HG02623 (cell line): ENCODE results near the gene PLCG2.
"Not testable (repeated sequence)": the region's sequence is repeated elsewhere in the genome, so short reads cannot be mapped to it uniquely, and the experiment has no call there.

Source experiments
- ATAC-seq: cut with Tn5 transposase; IDR thresholded peaks from one replicate; pipeline ENCODE4 v1.9.1; 2021; ENCODE audit warnings: moderate library complexity; ENCODE audit not compliant: unreplicated experiment

The PLCG2 gene

DNA sequence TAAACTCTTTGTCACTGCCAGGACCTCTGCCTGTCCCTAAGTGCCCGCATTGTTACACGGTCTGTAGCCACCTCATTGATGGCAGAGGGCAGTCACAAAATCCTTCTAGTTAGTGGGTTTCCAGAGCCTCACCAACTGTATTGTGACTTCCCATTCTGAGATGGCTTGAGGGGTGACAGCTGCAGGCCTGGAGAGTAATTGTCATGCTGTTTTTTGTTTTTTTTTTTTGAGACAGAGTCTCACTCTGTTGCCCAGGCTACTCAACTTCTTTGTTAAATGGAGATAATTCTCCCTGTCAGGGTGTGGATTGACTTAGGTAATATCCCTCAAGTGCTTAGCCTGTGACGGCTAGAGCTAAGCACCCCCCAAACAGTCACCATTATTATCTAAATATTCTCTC, 154.3 kb downstream of the PLCG2 start:
- ATAC-seq, result no peak

DNA sequence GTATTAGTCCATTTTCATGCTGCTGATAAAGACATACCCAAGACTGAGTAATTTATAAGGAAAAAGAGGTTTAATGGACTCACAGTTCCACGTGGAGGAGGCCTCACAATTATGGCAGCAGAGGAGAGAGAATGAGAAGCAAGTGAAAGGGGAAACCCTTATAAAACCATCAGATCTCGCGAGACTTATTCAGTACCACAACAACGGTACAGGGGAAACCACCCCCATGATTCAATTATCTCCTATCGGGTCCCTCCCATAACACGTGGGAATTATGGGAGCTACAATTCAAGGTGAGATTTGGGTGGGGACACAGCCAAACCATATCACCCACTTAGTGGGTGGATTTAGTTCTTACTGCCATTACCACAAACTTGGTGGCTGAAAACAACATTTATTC, 155.6 kb downstream of the PLCG2 start:
- not testable (repeated sequence) for ATAC-seq

DNA sequence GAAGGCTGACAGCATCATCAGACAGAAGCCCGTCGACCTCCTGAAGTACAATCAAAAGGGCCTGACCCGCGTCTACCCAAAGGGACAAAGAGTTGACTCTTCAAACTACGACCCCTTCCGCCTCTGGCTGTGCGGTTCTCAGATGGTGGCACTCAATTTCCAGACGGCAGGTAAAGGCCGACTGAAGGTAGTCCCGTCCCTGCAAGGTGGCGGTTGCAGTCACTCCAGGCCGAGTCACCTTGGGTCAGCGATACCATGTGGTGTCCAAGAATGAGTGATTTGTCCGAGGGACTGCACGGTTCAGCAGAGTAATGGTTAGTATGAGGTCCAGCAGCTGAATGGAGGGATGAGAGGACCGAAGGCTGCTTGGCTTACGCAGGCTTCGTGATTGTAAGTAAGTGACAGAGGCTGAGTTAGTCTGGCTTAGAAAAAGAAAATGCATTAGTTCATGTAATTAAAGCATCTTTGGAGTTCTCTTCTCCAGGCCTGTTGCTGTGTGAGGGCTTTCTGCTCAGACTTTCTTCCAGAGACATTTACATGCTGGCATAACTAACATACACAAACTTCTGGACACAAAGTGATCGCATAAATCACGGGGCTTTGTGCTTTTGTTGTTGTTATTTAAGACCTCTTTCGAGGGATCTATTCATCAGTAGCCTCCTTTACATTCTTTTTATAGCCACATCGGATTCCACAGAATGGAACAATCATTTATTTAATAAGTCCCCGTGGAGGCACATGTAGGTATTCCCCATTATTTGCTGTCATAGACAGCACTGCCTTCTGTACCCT, 157.3 kb downstream of the PLCG2 start:
- ATAC-seq, result no peak

DNA sequence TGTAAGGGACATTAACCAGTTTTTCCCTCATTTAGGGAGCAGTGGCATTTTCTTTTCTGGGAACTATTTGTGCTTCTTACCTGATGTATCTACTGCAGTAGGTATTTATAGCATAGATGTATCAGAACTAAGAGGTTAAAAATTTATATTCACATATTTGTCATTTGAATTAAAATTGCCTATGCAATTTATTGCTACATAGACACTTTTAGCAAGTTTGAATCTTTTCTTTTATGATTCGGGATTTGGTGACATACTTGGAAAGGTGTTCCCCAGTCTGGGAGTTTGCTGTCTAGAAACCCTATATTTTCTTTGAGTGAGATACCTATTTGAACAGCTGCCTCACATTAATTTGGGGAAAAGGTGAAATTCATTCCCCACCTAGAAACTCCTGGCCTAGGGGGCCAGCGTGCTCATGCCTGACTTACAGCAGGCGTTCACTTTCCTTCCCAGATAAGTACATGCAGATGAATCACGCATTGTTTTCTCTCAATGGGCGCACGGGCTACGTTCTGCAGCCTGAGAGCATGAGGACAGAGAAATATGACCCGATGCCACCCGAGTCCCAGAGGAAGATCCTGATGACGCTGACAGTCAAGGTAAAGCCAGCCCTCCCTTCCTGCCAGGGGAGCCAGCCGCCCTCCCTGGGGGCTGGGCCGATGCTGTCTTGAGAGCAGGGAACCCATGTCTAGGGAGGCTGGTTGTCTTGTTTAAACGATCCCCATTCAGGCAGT, 158.4 kb downstream of the PLCG2 start:
- no peak for ATAC-seq

DNA sequence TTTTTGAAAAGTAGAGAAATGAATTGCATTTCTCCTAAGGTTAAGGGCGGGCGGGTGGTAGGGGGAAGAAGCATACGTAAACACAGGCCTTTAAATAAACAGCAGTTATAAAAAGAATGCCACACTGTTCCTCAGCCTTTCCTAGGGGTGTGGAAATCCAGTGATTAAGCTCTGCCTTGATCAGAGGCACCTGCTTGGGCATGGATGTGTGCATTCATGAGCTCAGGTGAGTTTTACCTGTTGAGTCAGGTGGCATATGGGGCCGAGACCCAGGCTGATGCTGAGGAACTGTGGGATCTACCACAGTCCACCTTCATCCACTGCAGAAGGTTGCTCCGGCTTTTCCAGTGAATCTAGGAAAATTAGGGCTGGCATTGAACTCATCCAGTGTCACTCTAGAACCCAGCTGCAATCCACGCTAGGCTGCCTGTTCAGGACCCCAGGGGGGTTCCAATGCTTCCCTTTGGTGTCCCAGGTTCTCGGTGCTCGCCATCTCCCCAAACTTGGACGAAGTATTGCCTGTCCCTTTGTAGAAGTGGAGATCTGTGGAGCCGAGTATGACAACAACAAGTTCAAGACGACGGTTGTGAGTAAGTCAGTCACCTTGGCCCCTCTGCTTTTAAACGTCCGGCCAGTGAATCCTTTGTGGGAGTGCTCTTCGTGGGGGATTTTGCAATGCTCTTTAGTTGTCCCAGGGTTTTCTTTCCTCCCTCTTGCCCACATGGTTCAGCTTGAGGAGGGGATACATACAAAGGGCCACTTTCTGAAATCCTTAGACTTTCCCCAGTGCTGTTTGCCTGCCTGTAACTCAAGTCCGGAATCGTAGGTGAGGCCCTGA, 159.5 kb downstream of the PLCG2 start:
- ATAC-seq, result no peak

DNA sequence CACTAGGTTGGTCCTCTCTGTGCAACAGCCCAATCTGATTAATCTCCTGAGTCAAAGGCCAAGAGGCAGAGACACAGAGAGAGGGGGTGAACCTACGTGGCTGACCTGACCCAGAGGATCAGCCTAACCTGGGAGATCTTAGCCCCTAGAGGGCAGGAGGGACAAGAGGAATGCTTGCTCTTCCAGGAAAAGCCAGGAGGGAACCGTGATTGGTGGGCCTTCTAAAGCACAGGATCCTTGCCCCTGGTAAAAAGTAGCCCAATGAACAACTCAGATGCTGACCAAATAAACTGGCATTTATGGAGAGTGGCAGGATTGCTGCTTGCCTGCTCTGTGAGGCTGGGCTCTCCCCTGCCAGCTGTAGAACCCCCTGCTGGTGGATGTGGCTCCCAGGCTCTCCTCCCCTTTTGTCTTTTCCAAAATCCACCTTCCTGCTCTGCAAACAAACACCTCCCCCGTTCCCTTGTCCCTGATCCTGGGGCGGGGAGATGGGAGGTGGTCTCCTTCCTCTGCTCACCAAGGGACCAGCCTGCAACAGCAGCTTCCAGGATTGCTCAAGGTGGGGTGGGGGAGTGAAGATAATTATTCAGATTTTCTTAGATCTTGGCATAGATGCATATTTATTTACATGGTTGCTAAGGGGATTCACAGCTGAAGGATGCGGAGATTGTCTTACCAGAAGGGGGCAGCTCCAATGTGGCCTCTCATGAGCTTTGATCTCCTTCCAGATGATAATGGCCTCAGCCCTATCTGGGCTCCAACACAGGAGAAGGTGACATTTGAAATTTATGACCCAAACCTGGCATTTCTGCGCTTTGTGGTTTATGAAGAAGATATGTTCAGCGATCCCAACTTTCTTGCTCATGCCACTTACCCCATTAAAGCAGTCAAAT, 160.3 kb downstream of the PLCG2 start:
- no peak for ATAC-seq

DNA sequence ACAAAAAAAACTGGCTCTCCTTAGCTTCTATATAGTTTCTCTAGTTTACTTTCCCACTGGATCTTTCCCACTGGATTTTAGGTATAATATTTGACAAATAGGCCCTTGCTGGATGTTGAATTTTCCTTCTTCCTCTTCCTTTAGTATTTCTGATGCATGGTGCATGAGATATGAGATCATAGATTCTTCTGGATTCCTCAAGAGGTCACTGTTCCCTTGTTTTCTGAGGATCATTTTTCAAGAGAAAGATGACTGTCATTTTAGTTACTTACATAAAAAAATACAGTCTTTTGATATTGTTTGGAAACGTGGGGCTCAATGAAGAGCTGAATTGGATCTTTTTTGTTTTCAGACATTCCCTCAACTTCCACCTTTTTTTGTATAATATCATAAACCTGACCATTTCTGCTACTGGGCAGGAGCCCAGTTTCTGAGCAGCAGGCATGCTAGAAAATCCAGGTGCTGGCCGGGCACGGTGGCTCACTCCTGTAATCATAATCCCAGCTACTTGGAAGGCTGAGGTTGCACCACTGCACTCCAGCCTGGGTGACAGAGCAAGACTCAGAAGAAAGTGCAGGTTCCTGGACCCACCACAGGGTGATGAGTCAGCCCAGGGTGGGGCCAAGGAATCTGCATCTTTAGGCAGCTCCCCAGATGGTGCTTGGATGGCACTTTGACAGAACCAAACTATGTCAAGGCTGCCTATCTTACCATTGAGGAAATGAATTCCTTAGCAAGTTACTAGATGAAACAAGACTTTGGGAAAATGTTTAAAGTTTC, 161.9 kb downstream of the PLCG2 start:
- no peak for ATAC-seq

DNA sequence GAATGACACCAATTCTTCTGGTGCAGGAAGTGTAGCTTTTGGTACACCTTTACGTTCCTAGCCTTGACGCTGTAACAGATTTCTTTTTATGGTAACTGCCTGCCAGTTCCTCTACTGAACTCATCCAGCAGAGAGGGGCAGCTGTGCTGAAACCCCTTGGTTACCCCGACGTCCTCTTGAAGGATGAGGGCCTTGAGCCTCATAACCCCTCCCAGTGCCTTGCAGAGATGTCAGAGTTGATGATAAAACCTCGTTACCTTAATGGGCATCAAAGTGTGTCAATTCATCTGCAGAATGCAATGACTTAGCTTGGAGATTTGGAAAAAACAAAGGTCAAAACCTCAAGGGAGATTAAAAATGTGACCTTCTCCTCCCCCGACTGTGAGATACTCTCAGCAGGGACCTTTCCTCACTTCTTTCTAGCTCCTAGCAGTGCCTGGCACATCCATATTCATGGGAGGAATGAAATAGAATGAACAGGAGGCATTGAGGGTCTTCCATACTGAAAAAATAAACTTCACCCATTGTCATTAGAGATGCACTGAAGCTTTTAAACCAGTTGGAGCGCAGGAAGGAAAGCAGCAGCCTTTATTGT, 163.0 kb downstream of the PLCG2 start:
- no peak for ATAC-seq

DNA sequence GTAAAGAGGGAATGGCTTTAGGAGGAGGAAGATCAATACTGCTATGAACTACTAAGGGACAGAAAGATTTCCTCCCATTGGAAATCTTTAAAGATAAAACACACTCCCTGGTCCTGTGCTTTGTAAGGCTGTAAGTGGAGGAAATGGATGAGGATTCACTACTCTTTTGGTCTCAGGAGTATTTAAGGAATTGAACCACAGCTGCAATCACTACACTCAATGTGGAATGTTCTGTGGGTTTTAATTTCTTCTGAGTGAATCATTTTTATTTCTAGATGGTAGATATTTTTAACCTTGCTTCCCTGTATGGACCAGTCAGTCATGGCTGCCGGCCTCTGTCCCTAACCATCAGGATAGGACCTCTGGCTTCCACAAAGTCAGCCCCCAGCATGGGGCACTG, 166.6 kb downstream of the PLCG2 start:
- no peak for ATAC-seq

DNA sequence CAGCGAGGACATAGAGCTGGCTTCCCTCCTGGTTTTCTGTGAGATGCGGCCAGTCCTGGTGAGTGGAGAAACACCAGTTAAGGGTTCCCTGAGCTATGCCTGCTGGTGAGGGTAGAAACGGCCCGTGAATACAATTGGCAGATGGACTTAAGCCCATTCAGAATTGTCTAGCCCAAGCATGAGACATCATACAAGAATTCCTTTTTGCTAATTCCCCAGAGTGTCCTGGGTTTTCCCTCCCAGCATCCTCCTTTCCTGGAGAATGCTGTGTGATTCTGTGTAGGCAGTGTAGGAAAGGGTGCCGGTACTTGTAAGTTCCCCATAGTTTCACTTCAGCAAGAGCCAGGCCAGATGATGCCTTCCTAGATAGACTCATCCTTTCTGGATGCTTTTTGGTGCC, 167.1 kb downstream of the PLCG2 start:
- no peak for ATAC-seq

DNA sequence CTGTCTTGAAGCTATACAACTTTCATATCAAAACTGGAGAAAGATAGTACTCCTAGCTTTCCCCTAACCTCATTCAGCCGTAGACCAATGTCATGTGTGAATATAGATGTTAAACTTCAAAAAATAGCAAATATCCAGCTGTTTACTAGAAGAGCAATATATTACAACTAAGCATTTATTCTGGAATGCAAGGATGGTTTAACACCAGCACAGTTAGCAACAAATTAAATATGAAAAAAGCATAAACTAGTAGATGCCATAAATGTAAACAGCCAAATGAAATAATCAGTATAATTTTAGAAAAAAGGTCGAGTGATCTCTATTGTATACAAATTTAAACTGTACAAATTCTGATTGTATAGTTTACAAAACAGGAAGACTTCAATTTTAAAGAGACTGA, 172.5 kb downstream of the PLCG2 start:
- no peak for ATAC-seq

DNA sequence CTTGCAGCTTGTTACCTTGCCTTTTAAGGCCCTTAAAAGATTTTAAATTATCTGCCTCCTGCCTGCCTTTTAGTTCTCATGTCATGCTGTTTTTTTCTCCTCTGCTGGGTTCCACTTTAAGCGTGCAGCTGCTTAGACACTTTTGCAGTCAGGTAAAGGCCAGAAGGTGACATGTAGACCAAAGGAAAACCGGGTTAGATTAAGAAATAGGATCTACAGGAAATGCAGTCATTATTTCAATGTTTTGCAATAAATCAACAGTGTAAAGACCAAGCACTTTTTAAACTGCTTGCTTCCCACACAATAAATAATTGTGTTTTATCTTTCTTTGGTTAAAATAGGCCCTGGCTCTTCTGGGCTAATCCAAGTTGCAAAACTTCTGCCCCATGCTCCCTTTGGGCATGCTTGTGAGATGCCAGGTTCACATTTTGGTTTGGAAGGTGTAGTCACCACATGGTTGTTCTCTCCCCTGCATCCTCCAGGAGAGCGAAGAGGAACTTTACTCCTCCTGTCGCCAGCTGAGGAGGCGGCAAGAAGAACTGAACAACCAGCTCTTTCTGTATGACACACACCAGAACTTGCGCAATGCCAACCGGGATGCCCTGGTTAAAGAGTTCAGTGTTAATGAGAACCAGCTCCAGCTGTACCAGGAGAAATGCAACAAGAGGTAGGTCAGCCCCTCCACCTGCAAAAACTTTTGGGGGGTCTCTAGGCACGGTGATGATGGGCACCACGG, 177.3 kb downstream of the PLCG2 start:
- no peak for ATAC-seq

DNA sequence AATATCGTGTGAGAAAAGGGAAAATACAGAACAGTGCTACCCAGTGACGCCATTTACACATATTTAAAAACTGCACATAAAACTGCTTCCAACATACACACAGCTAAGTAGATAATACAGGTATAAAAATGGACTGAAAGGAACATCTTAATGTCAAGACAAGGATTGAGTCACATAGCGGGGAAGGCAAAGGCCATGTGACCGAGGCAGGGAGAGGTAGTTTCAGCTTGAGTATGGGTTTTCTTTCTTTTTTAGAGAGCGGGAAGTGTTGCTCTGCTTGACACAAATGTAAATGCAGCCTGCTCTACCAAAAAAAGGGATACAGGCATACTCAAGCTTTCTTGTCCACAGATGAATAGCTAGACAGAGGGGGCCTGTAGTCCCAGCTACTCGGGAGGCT, 185.7 kb downstream of the PLCG2 start:
- no peak for ATAC-seq

DNA sequence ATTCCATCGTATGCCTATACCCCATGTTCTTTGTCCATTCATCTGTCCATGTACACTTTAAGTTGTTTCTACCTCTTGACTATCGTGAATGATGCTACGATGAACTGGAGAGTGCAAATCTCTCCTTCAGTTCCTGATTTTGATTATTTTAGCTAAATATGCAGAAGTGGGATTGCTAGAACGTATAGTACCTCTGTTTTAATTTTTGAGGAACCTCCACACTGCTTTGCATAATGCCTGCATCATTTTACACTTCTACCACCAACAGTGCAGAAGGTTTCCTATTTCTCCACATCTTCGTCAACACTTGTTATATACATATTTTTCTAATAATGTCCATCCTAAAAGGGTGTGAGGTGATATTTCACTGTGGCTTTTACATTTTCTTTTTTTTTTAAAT, 188.3 kb downstream of the PLCG2 start:
- ATAC-seq, result no peak

DNA sequence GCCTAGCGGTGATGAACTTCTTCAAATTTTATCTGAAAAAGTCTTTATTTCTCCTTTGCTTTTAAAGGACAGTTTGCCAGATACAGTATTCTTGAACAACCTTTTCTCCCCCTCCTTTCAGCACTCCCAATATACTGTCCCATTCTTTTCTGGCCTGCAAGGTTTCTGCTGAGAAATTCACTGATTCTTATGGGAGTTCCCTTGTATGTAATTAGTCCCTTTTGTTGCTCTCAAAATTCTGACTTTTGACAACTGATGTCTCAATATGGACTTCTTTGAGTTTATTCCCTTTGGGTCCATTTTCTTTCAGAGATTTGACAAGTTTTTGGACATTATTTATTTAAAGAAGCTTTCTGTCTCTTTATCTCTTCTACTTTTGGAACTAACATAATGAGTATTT, 192.8 kb downstream of the PLCG2 start:
- ATAC-seq, result no peak

DNA sequence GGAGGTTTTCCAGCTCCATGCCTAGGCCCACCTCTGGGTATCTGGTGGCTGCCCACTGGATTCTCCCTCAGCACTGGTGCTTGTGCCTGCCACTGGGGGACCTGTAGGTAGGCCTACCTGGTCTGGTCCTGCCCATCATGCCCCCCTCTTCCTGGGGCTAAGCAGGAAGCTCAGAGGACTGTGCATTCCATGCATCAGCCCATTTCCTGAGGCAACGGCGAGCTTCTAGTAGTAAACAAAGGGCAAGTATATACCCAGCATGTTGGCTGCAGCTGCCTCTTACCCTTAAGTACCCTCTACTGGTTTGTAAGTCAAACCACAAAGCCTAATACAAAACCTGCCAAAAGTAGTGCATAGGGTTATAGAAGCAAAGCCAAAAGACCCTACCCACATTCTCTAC, 194.6 kb downstream of the PLCG2 start:
- ATAC-seq, result no peak

DNA sequence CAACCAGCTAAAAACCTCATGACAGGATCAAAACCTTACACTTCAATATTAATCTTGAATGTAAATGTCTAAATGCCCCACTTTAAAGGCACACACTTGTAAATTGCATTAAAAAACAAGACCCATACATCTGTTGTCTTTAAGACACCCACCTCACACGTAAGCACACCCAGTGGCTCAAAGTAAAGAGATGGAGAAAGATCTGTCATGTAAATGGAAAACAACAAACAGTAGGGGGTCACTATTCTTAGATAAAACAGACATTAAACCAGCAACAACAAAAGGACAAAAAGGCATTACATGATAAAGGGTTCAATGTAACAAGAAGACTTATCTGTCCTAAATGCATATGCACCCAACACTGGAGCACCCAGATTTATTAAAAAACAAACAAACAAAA, 196.5 kb downstream of the PLCG2 start:
- ATAC-seq, result no peak

DNA sequence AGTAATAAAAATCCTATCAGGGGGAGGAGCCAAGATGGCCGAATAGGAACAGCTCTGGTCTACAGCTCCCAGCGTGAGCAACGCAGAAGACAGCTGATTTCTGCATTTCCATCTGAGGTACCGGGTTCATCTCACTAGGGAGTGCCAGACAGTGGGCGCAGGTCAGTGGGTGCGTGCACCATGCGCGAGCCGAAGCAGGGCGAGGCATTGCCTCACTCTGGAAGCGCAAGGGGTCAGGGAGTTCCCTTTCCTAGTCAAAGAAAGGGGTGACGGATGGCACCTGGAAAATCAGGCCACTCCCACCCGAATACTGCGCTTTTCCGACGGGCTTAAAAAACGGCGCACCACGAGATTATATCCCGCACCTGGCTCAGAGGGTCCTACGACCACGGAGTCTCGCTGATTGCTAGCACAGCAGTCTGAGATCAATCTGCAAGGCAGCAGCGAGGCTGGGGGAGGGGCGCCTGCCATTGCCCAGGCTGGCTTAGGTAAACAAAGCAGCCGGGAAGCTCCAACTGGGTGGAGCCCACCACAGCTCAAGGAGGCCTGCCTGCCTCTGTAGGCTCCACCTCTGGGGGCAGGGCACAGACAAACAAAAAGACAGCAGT, 198.3 kb downstream of the PLCG2 start:
- not testable (repeated sequence) for ATAC-seq
